ENCODE measurements around the gene DPP7.

The DPP7 gene

DNA sequence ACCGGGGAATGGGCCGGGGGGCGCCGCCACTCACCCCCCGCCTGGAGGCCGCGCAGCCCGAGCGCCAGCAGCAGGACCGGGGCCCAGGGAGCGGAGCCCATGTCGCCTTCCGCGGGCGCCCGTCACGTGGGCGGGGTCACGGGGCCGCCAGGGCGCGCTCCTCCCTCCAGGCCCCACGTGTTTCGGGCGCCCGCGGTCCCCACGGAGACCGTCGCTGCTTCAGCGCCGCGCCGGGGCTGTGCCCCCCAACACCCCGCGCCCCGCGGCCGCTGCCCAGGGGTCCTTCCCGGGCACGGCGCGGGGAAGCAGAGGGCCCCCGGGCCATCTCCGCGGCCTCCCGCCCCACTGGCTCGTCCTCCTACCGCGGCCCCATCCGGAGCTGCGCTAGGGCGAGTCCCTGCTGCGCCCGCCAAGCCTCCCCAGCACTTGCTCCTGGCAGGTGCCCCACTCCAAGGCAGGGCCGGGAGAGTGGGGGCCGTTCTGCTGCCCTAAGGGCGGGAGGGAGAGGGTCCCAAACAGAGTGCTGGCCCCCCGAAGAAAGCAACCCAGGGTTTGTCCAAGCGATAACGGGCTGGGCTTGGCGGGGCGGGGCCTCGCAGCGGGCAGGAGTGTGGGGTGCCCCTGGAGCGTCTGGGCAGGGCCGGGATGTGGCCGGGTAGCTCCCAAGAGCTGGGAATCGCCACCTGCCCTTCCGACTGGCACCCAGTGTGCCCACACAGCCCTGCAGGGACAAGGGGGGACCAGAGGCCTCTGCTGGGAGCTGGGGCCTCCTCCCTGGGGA lies at the start of gene DPP7:
TSS of gene DPP7 (minus strand) at position 121 of the 781 bp plus-strand sequence. CDS start at position 101, 20 bp downstream.
- H3K4me3 ChIP-seq (ENCODE audit: low read depth in 1 of 2, low read length in 2 of 2), result peak within 1 kb of the TSS; percentile 47 to 74
- no peak within 1 kb of the TSS for H3K9ac ChIP-seq (ENCODE audit: low read length)
- peak within 1 kb of the TSS; percentile 44 for H3K27ac ChIP-seq (ENCODE audit: low read depth, low read length)
- no peaks in the 10 kb centered on the region for H3K9me3 ChIP-seq (ENCODE audit: low read length)
- no peaks in the 10 kb centered on the region for H3K27me3 ChIP-seq (ENCODE audit: control insufficient read depth in 1 of 2, insufficient read depth in 2 of 2, low read length in 2 of 2)
- H3K4me1 ChIP-seq (ENCODE audit: insufficient read depth, low read length), result no peaks in the 10 kb centered on the region
- peaks cover 9% of the 10 kb centered on the region for H3K36me3 ChIP-seq (ENCODE audit: insufficient read depth, low read length)

DNA sequence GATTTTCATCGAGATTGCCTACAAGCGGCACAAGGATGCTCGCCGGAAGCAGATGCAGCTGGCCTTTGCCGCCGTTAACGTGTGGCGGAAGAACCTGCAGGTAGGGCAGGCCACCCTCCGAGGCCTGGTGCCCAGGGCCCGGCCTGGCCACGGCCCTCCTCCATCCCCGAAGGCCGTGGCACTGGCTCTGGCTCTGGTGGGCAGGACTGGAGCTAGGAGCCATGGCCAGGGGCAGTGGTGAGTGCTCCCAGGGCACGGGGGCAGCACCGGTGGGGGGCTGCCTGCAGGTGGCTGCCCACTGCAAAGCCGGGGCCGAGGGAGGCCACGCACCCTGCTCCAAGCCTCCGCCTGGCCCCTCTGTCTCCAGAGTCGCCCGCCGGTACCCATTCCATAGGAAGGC lies 49.3 kb upstream of the DPP7 start:
- H3K36me3 ChIP-seq (ENCODE audit: insufficient read depth, low read length), result no peaks in the 10 kb centered on the region
- no peak overlapping the region for H3K4me3 ChIP-seq (ENCODE audit: low read depth in 1 of 2, low read length in 2 of 2)

DNA sequence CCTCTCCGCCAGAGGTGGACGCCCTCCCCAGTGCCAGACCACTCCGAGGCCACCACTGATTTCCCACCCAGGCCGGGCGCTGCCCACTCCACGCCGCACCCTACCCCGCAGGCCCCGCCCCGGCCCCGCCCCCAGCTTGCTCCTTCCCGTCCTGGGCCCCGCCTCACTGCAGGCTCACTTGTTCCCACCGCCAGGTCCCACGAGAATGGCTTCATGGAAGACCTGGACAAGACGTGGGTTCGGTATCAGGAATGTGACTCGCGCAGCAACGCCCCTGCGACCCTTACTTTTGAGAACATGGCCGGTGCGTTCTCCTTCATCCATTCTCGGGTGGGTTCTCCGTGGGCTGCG lies 48.8 kb upstream of the DPP7 start:
- Histone ChIP-seq H3K4me3 (ENCODE audit: low read depth in 1 of 2, low read length in 2 of 2) (no peak overlapping the region), H3K4me1 (ENCODE audit: insufficient read depth, low read length) (no peaks in the 10 kb centered on the region), H3K27me3 (ENCODE audit: control insufficient read depth in 1 of 2, insufficient read depth in 2 of 2, low read length in 2 of 2) (peaks cover 33 to 95% of the 10 kb centered on the region in 2 donors), H3K36me3 (ENCODE audit: insufficient read depth, low read length) (no peaks in the 10 kb centered on the region), H3K27ac (ENCODE audit: low read depth, low read length) (no peak overlapping the region), H3K9ac (ENCODE audit: low read length) (no peak overlapping the region), H3K9me3 (ENCODE audit: low read length) (no peaks in the 10 kb centered on the region)

More for the DNA sequence above, 49.3 kb upstream of the DPP7 start:
- Histone ChIP-seq H3K27ac (ENCODE audit: low read depth, low read length) (no peak overlapping the region), H3K9ac (ENCODE audit: low read length) (no peak overlapping the region), H3K27me3 (ENCODE audit: control insufficient read depth in 1 of 2, insufficient read depth in 2 of 2, low read length in 2 of 2) (peaks cover 29 to 91% of the 10 kb centered on the region in 2 donors), H3K4me1 (ENCODE audit: insufficient read depth, low read length) (no peaks in the 10 kb centered on the region), H3K9me3 (ENCODE audit: low read length) (no peaks in the 10 kb centered on the region)

DNA sequence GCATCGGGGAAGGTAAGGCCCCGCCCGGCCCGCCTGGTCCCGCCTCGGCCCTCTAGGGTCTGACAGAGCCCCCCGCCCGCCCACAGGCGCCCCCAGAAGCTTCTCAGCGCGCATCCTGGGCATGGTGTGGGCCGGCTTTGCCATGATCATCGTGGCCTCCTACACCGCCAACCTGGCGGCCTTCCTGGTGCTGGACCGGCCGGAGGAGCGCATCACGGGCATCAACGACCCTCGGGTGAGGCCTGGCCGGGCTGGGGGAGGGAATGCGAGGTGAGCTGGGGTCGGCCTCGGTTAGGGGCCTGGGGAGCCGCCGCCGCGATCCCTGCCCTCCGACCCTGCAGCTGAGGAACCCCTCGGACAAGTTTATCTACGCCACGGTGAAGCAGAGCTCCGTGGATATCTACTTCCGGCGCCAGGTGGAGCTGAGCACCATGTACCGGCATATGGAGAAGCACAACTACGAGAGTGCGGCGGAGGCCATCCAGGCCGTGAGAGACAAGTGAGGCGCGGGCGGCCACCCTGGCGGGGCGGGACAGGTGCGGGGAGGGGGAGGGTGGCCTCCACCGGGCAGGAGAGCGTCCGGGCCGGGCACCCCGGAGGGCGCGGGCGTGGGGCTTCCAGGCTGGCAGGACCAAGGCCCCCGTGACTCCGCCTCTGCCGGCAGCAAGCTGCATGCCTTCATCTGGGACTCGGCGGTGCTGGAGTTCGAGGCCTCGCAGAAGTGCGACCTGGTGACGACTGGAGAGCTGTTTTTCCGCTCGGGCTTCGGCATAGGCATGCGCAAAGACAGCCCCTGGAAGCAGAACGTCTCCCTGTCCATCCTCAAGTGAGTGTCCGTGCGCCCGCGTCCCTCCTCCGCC lies 48.2 kb upstream of the DPP7 start:
- H3K9ac ChIP-seq (ENCODE audit: low read length), result no peak overlapping the region
- no peak overlapping the region for H3K27ac ChIP-seq (ENCODE audit: low read depth, low read length)
- no peaks in the 10 kb centered on the region for H3K9me3 ChIP-seq (ENCODE audit: low read length)
- no peak overlapping the region for H3K4me3 ChIP-seq (ENCODE audit: low read depth in 1 of 2, low read length in 2 of 2)
- peaks cover 38 to 95% of the 10 kb centered on the region in 2 donors for H3K27me3 ChIP-seq (ENCODE audit: control insufficient read depth in 1 of 2, insufficient read depth in 2 of 2, low read length in 2 of 2)
- no peaks in the 10 kb centered on the region for H3K4me1 ChIP-seq (ENCODE audit: insufficient read depth, low read length)
- H3K36me3 ChIP-seq (ENCODE audit: insufficient read depth, low read length), result no peaks in the 10 kb centered on the region

DNA sequence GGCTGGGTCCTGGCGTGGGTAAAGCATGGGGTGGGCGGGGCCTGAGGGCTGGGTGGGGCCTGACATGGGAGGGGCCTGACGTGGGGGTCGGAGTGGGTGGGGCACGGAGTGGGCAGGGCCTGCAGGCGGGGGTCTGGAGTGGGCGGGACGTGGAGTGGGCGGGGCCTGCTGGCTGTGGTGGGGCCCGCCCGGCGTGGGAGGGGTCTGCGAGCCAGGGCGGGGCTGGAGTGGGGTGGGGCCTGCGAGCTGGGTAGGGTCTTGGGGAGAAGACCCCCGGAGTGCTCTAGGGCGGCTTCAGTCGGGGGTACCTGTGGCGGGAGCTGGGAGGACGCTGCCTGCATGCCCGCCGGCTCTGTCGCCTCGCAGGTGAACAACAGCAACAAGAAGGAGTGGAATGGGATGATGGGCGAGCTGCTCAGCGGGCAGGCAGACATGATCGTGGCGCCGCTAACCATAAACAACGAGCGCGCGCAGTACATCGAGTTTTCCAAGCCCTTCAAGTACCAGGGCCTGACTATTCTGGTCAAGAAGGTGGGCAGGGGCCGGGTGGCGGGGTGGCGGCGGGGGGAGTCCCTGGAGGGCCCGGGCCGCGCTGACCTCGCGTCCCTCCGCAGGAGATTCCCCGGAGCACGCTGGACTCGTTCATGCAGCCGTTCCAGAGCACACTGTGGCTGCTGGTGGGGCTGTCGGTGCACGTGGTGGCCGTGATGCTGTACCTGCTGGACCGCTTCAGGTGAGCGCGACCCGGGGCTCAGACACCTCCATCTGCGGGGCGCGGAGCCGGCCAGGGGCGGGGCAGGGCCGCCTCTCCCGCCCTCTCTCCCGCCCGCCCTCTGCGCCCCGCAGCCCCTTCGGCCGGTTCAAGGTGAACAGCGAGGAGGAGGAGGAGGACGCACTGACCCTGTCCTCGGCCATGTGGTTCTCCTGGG lies 47.3 kb upstream of the DPP7 start:
- no peak overlapping the region for H3K4me3 ChIP-seq (ENCODE audit: low read depth in 1 of 2, low read length in 2 of 2)
- H3K9ac ChIP-seq (ENCODE audit: low read length), result no peak overlapping the region
- no peaks in the 10 kb centered on the region for H3K9me3 ChIP-seq (ENCODE audit: low read length)
- H3K4me1 ChIP-seq (ENCODE audit: insufficient read depth, low read length), result no peaks in the 10 kb centered on the region
- no peaks in the 10 kb centered on the region for H3K36me3 ChIP-seq (ENCODE audit: insufficient read depth, low read length)
- H3K27ac ChIP-seq (ENCODE audit: low read depth, low read length), result no peak overlapping the region
- peaks cover 44 to 95% of the 10 kb centered on the region in 2 donors for H3K27me3 ChIP-seq (ENCODE audit: control insufficient read depth in 1 of 2, insufficient read depth in 2 of 2, low read length in 2 of 2)

DNA sequence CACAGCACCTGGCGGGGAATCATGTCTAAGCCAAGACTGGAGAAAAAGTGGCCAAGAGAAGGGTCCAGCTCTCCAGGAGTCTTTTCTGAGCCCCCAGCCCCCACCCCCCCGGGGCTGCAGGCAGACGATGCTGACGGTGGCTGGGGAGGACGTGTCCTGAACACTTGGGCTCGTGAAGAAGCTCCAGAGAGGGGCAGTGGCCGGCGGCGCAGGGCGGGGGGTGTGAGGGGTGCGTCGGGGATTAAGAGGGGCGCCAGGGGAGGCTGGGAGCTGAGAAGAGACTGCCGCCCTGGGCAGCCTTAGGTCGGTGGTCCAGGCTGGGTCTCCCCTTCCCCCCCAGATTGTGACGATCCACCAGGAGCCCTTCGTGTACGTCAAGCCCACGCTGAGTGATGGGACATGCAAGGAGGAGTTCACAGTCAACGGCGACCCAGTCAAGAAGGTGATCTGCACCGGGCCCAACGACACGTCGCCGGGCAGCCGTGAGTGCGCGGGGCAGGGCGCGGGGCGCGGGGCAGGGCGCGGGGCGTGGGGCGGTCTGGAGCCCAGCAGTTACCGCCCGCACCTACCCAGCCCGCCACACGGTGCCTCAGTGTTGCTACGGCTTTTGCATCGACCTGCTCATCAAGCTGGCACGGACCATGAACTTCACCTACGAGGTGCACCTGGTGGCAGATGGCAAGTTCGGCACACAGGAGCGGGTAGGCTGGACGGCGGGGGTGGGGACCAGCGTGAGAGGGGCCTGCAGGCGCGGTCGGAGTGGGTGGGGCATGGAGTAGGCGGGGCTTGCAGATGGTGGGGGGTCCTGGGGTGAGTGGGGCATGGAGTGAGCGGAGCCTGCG lies 46.4 kb upstream of the DPP7 start:
- H3K9ac ChIP-seq (ENCODE audit: low read length), result no peak overlapping the region
- H3K27ac ChIP-seq (ENCODE audit: low read depth, low read length), result no peak overlapping the region
- H3K36me3 ChIP-seq (ENCODE audit: insufficient read depth, low read length), result no peaks in the 10 kb centered on the region
- H3K4me1 ChIP-seq (ENCODE audit: insufficient read depth, low read length), result no peaks in the 10 kb centered on the region
- H3K27me3 ChIP-seq (ENCODE audit: control insufficient read depth in 1 of 2, insufficient read depth in 2 of 2, low read length in 2 of 2), result peaks cover 39 to 95% of the 10 kb centered on the region in 2 donors
- H3K4me3 ChIP-seq (ENCODE audit: low read depth in 1 of 2, low read length in 2 of 2), result no peak overlapping the region
- no peaks in the 10 kb centered on the region for H3K9me3 ChIP-seq (ENCODE audit: low read length)

DNA sequence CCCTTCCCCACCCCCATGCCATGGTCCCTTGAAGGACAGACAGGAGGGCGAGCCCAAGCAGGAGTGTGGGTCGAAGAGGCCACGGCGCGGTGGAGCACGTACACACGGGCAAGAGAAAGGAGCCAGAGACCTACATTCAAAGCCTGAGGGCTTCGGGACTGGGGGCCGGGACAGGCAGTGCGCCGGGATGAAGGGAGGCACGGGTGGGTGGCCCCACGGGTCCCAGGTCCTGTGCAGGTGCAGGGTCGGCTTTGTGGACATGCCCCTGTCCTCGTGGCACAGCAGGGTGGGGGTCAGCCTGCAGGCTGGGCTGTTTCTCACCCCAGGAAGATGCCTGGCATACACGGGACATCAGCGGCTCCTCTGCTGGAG lies 45.5 kb upstream of the DPP7 start:
- no peak overlapping the region for H3K9ac ChIP-seq (ENCODE audit: low read length)
- H3K36me3 ChIP-seq (ENCODE audit: insufficient read depth, low read length), result no peaks in the 10 kb centered on the region
- H3K4me1 ChIP-seq (ENCODE audit: insufficient read depth, low read length), result no peaks in the 10 kb centered on the region
- H3K27me3 ChIP-seq (ENCODE audit: control insufficient read depth in 1 of 2, insufficient read depth in 2 of 2, low read length in 2 of 2), result peaks cover 39 to 93% of the 10 kb centered on the region in 2 donors
- no peaks in the 10 kb centered on the region for H3K9me3 ChIP-seq (ENCODE audit: low read length)
- H3K4me3 ChIP-seq (ENCODE audit: low read depth in 1 of 2, low read length in 2 of 2), result no peak overlapping the region
- H3K27ac ChIP-seq (ENCODE audit: low read depth, low read length), result no peak overlapping the region

DNA sequence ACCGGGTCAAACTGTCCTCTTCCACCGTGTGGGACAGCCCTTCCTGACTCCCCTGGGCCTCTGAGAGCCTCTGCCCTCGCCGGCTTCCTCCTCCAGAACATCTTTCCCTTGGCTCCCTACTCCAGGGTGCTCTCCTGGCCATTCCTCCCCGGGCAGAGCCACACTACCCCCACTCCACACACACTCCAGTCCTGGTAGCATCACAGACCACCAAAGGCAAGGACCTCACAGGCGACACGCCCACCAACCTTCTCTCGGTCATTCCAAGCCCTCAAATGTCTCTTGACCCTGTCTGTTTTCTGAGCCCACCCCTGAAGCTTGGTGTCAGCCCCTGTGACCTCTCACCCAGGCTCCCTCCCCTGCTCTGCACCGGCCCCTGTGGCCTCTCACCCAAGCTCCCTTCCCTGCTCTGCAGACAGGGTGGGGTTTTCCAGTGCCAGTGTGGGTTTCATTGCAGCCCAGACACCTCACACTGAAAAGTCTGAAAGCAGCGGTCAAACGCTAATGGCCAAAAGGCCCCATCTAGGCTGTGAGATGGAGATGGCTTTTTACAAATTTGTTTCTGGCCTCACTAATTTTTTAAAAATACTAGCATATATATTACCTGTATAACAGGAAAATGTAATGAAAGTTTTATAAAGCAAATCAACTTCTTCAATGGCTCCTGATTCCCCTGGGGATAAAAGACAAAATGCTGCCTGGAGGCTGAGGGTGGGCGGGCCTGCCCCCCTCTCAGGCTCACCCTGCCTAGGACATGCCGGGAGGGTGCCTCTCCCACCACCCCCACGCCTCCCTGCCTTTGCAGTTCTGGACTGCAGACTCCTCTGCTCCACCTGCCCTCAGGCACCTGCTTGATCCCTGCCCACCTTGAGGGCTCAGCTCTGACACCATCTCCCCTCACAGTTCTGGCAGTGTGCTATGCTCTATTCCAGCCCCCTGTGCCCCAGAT lies 44.8 kb upstream of the DPP7 start:
- no peak overlapping the region for H3K9ac ChIP-seq (ENCODE audit: low read length)
- H3K36me3 ChIP-seq (ENCODE audit: insufficient read depth, low read length), result no peaks in the 10 kb centered on the region
- H3K4me3 ChIP-seq (ENCODE audit: low read depth in 1 of 2, low read length in 2 of 2), result no peak overlapping the region
- no peaks in the 10 kb centered on the region for H3K9me3 ChIP-seq (ENCODE audit: low read length)
- H3K27ac ChIP-seq (ENCODE audit: low read depth, low read length), result no peak overlapping the region
- H3K4me1 ChIP-seq (ENCODE audit: insufficient read depth, low read length), result no peaks in the 10 kb centered on the region
- H3K27me3 ChIP-seq (ENCODE audit: control insufficient read depth in 1 of 2, insufficient read depth in 2 of 2, low read length in 2 of 2), result peaks cover 36 to 86% of the 10 kb centered on the region in 2 donors

DNA sequence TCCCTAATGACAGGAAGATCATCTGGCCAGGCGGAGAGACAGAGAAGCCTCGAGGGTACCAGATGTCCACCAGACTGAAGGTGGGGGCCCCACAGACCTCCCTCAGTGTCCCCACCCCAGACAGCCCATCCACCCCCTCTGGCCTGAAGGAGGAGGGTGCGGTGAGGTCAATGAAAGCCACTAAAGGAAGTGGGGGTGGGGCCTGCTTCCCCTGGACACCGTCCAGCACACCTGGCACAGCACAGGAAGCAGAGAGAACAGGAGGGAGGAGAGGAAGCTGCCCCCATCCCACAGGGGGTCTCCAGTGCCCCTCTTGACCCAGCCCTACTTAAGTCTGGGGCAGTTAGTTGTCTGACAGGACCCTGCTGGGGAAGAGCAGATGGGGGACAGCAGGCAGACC lies 44.1 kb upstream of the DPP7 start:
- no peaks in the 10 kb centered on the region for H3K9me3 ChIP-seq (ENCODE audit: low read length)
- H3K4me1 ChIP-seq (ENCODE audit: insufficient read depth, low read length), result no peaks in the 10 kb centered on the region
- H3K9ac ChIP-seq (ENCODE audit: low read length), result no peak overlapping the region
- no peak overlapping the region for H3K27ac ChIP-seq (ENCODE audit: low read depth, low read length)
- no peaks in the 10 kb centered on the region for H3K36me3 ChIP-seq (ENCODE audit: insufficient read depth, low read length)
- H3K4me3 ChIP-seq (ENCODE audit: low read depth in 1 of 2, low read length in 2 of 2), result no peak overlapping the region
- H3K27me3 ChIP-seq (ENCODE audit: control insufficient read depth in 1 of 2, insufficient read depth in 2 of 2, low read length in 2 of 2), result peaks cover 29 to 79% of the 10 kb centered on the region in 2 donors
